RWPE2 (cell line): ENCODE data around the gene GNLY.

Source experiments
- ATAC-seq: fragments of 200-7000 bp; cut with Tn5 transposase; 3 replicates; pipeline ENCODE4 v1.9.1; 2021; ENCODE audit warnings: low read depth
- DNase-seq: peaks from one replicate; pipeline ENCODE4 v3.0.0-alpha.2; 2020; ENCODE audit warnings: low spot score
- H3K27ac ChIP-seq: fragments of 450-650 bp; 2 replicates; pipeline ENCODE4 v1.5.1; 2017; ENCODE audit warnings: mild to moderate bottlenecking; ENCODE audit not compliant: poor library complexity, severe bottlenecking
- H3K27me3 ChIP-seq: fragments of 250-450 bp; sonication (Bioruptor Pico); 2 replicates; pipeline ENCODE4 v1.5.1; 2021; ENCODE audit warnings: mild to moderate bottlenecking, moderate library complexity; ENCODE audit not compliant: insufficient read depth, poor library complexity, severe bottlenecking
- H3K36me3 ChIP-seq: fragments of 250-450 bp; sonication (Bioruptor Pico); 2 replicates; pipeline ENCODE4 v1.5.1; 2020; ENCODE audit warnings: low read depth, mild to moderate bottlenecking, moderate library complexity
- H3K4me1 ChIP-seq: fragments of 250-450 bp; sonication (Bioruptor Pico); 2 replicates; pipeline ENCODE4 v1.5.1; 2021; ENCODE audit warnings: mild to moderate bottlenecking, moderate library complexity; ENCODE audit not compliant: insufficient read depth, poor library complexity, severe bottlenecking
- H3K4me3 ChIP-seq: fragments of 250-450 bp; sonication (Bioruptor Pico); 2 replicates; pipeline ENCODE4 v1.5.1; 2021; ENCODE audit warnings: mild to moderate bottlenecking, moderate library complexity; ENCODE audit not compliant: severe bottlenecking
- H3K9me3 ChIP-seq: fragments of 250-450 bp; sonication (Bioruptor Pico); 2 replicates; pipeline ENCODE4 v1.5.1; 2021; ENCODE audit warnings: mild to moderate bottlenecking, moderate library complexity; ENCODE audit not compliant: severe bottlenecking
- CTCF ChIP-seq: fragments of 450-650 bp; IDR thresholded peaks from one replicate; pipeline ENCODE4 v1.5.1; 2017; ENCODE audit warnings: mild to moderate bottlenecking, moderate library complexity; ENCODE audit not compliant: poor library complexity, severe bottlenecking

The GNLY gene

GRCh38 chr2:85741833-85742455 lies 47.8 kb downstream of the GNLY start:
- peak; percentile 77 for ATAC-seq
- H3K27ac ChIP-seq: peak overlapping the region; percentile 74
- no peaks in the 10 kb centered on the region for H3K36me3 ChIP-seq
- H3K4me1 ChIP-seq: peaks cover 19% of the 10 kb centered on the region
- TF ChIP-seq CTCF: no peak
- DNase-seq: peak; percentile 74
- no peaks in the 10 kb centered on the region for H3K27me3 ChIP-seq
- no peaks in the 10 kb centered on the region for H3K9me3 ChIP-seq
- no peak overlapping the region for H3K4me3 ChIP-seq

DNA sequence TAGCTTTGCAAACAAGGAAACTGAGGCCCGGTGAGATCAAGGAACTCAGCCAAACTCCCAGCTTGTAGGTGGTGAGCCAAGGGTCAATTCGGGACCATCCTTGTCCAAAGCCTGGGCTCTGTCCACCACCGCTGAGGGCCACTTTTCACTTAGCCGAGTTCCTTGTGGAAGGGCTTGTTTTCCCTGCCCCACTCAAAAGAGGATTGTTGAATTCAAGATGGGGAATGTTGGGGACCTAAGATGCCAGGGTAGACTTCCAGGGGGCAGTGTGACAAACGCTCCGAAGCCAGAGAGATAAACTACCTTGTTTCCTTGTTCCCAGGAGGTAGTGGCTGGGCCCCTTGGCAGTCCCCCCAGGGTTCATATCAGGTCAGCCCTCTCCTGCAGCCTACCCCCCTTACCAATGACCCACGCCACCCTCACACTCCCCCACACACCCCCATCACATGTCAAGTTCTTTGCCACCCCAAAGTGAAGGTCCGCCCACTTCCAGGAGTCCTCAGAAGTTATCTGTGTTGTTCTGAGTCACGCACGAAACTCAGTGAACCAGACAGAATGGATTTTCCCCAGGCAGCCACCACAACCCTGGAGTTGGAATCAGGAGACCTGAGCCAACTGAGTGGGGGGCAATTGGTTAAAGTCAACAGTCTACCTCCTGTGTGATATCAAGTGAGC lies 49.3 kb downstream of the GNLY start:
- peak; percentile 25 for DNase-seq
- no peak for TF ChIP-seq CTCF
- Histone ChIP-seq H3K27me3 (no peaks in the 10 kb centered on the region), H3K4me3 (no peak overlapping the region), H3K27ac (no peak overlapping the region), H3K36me3 (no peaks in the 10 kb centered on the region), H3K4me1 (peaks cover 19% of the 10 kb centered on the region), H3K9me3 (no peaks in the 10 kb centered on the region)
- no peak for ATAC-seq

DNA sequence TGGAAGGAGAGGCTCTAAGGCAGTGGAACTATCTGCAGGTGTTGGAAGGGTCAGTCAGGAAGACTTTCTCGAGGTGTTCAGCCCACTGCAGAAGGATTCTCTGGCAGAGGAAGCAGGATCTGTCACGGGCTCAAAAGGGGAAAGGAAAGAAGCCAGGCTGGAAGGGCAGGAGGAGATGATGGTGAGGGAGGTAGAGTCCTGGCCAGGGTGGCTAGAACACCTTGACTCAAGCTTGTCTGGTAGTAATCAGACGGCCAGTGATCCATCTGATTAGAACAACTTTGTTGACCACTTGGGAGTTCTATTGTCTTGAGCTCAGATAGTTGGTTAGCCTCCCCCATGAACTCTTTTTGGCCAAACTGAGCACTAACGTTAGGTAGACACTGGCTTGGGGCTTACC lies 49.9 kb downstream of the GNLY start:
- no peak overlapping the region for H3K4me3 ChIP-seq
- H3K27me3 ChIP-seq: no peaks in the 10 kb centered on the region
- DNase-seq (no peak), ATAC-seq (no peak)
- H3K27ac ChIP-seq: no peak overlapping the region
- no peaks in the 10 kb centered on the region for H3K36me3 ChIP-seq
- H3K9me3 ChIP-seq: no peaks in the 10 kb centered on the region
- H3K4me1 ChIP-seq: peaks cover 19% of the 10 kb centered on the region
- TF ChIP-seq CTCF: no peak

GRCh38 chr2:85744741-85745601 lies 50.8 kb downstream of the GNLY start:
- Histone ChIP-seq H3K4me3 (no peak overlapping the region), H3K27ac (no peak overlapping the region), H3K4me1 (peaks cover 19% of the 10 kb centered on the region), H3K36me3 (no peaks in the 10 kb centered on the region), H3K27me3 (no peaks in the 10 kb centered on the region), H3K9me3 (no peaks in the 10 kb centered on the region)
- no peak for DNase-seq
- ATAC-seq: no peak
- no peak for TF ChIP-seq CTCF
